Stimulated activated naive CD8-positive, alpha-beta T cell treated with anti-CD3 and anti-CD28 coated beads, Interleukin-15, amount 100 ng/mL, for 72 hours (primary cell): ENCODE measurements around the gene DNAJA3.

Source experiments
- ATAC-seq: fragments of 150-1000 bp; cut with Tn5 transposase; 2 replicates; pipeline ENCODE4 v1.10.0; 2021; ENCODE audit warnings: mild to moderate bottlenecking, moderate library complexity
- DNase-seq, 2 donors: peaks; one replicate each; pipeline ENCODE4 v3.0.0; 2021 to 2022
- H3K27ac Mint-ChIP-seq, 2 donors: one replicate each; pipeline ENCODE4 v1.8.0; 2022; ENCODE audit warnings: mild to moderate bottlenecking in 2 of 2, mixed read lengths in 2 of 2, moderate library complexity in 2 of 2
- H3K27me3 Mint-ChIP-seq: one replicate; pipeline ENCODE4 v1.8.0; 2022; ENCODE audit warnings: mixed read lengths
- H3K4me1 Mint-ChIP-seq: one replicate; pipeline ENCODE4 v1.8.0; 2022; ENCODE audit warnings: mild to moderate bottlenecking, mixed read lengths
- H3K4me3 Mint-ChIP-seq, 2 donors: one replicate each; pipeline ENCODE4 v1.8.0; 2022; ENCODE audit warnings: mild to moderate bottlenecking in 2 of 2, mixed read lengths in 2 of 2, moderate library complexity in 1 of 2
- H3K9me3 Mint-ChIP-seq, 2 donors: one replicate each; pipeline ENCODE4 v1.8.0; 2022; ENCODE audit warnings: mixed read lengths in 2 of 2

DNAJA3 gene

DNA sequence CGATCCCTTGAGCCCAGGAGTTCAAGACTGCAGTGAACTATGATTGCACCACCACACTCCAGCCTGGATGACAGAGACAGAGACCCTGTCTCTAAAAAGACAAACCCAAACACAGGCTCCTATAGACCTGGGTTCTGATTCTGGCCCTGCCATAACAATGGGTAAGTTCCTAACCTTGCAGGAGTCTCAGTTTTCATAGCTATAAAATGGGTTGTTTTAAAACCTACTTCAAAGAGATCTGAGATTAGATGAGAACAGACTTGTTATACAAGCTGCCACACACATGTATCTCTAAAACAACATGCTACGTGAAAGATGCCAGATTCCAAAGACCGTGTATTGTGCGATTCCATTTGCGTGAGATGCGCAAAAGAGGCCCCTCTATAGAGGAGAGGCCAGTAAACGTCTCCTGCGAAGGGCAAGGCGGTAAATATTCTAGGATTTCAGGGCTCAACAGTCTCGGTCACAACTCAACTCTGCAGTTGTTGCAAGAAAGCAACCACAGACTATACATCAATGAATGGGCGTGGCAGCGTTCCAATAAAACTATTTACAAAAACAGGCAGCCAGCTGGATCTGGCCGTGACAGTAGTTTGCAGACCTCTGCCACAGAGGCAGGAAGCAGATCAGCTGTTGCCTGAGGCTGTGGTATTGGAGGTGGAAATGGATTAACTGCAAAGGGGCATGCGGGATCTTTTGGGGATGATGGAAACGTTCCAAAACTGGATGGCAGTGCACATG is 15.2 kb upstream of the DNAJA3 start:
- Mint-ChIP-seq H3K27me3 (no peaks in the 10 kb centered on the region), H3K9me3 (no peaks in the 10 kb centered on the region), H3K4me3 (no peak overlapping the region), H3K27ac (peak overlapping the region in 1 of 2 donors; percentile 81), H3K4me1 (peaks cover 58% of the 10 kb centered on the region)
- ATAC-seq (no peak), DNase-seq (no peak)

DNA sequence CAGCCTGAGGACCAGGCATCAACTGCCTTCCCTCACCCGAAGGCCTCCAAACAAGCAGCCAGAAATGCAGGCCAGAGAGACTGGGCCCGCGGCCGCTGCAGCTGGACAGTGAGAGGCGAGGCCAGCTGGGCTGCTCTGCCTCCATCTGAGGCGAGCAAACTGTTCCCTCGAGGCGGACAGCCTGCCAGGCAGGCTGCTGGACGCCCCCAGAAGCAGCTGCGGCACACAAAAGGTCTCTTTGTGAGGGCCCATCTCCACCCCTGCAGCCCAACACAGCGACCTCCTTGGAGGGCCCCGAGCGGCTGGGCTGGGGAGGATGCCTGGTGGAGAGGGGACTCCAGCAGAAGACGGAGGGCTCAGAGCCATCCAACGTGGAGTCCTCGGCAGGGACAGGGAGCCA is 14.0 kb upstream of the DNAJA3 start:
- H3K27ac Mint-ChIP-seq = no peak overlapping the region
- ATAC-seq (no peak), DNase-seq (no peak)
- H3K27me3 Mint-ChIP-seq = no peaks in the 10 kb centered on the region
- H3K4me3 Mint-ChIP-seq = no peak overlapping the region
- H3K9me3 Mint-ChIP-seq = no peaks in the 10 kb centered on the region
- H3K4me1 Mint-ChIP-seq = peaks cover 62% of the 10 kb centered on the region

- Mint-ChIP-seq H3K9me3 (no peaks in the 10 kb centered on the region), H3K27me3 (no peaks in the 10 kb centered on the region), H3K4me1 (peaks cover 65% of the 10 kb centered on the region), H3K4me3 (no peak overlapping the region), H3K27ac (no peak overlapping the region)
- no peak for DNase-seq
- ATAC-seq = no peak
Measured at GRCh38 chr16:4412159-4412558, 13.5 kb upstream of the DNAJA3 start.

- no peak for DNase-seq
- no peaks in the 10 kb centered on the region for H3K27me3 Mint-ChIP-seq
- H3K9me3 Mint-ChIP-seq = no peaks in the 10 kb centered on the region
- H3K27ac Mint-ChIP-seq = no peak overlapping the region
- H3K4me3 Mint-ChIP-seq = peak overlapping the region in 1 of 2 donors; percentile 10
- peaks cover 65% of the 10 kb centered on the region for H3K4me1 Mint-ChIP-seq
- no peak for ATAC-seq
Measured at GRCh38 chr16:4412854-4413253, 12.8 kb upstream of the DNAJA3 start.

DNA sequence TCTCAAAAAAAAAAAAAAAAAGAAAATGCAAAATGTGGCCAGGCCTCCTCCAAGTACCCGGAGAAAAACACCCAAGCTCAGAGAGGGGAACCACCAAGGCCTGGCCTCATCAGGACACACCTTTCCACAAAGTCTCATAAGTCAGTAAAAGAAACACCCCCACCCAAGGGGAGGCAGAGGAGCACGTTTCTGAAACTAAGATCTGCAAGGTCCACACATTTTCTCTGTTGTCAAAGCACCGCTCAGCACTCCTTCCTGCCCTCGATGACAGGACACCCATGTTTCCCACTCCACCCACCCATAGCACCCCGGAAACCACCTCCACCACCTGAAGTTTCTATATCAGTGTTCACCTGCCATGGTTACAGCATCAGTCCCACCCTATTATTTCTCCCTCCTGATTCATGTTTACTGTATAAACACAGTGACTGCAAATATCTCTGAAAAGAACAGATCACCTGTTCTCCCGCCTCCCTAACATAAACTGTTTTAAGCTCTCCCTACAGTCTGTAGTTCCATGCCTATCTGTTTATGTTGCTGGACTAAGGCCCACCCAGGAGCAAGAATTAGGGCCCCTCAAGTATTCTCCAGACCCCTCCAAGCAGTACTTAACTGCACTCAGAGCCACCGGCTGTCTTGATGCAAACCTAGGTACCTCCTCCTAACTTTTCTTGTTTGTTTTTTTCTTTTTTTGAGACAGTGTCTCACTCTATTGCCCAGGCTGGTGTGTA is 11.3 kb upstream of the DNAJA3 start:
- H3K4me3 Mint-ChIP-seq = peak overlapping the region; percentile 87

DNA sequence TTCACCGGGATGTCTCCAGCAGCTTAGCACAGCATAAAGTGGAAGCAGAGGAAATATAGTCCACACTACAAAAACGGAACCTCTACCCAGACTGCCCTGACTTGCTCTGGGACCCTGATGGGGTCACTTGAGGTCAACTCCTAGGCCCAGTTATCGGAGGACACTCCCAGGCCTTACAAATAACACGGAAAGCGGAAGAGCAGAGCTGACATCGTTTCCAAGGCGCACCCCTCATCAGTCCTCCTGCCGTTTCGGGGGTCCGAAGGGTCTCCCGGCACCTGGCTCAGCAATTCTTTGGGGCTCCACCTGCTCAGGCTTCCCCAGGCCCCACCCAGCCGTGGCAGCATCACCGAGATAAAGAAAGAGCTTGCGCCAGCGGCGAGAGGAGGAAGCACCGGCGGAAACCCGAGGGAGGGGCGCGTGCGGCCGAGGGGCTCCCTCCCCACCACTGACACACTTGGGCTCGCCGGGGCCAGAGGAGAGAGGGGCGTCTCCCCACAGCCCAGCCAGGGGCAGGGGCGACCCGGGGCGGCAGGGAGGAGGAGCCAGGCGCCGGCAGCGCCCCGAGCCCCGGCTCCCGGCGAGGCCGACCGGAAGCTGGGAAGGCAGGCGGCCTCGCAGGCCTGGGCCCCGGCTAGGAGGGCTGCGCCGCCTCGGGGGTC is 10.0 kb upstream of the DNAJA3 start:
- no peaks in the 10 kb centered on the region for H3K27me3 Mint-ChIP-seq
- no peaks in the 10 kb centered on the region for H3K9me3 Mint-ChIP-seq
- peaks cover 52% of the 10 kb centered on the region for H3K4me1 Mint-ChIP-seq
- DNase-seq (peak; percentile 64 to 76), ATAC-seq (peak; percentile 24)
- peak overlapping the region; percentile 87 for H3K4me3 Mint-ChIP-seq
- peak overlapping the region; percentile 98 for H3K27ac Mint-ChIP-seq

More for the DNA sequence above, 11.3 kb upstream of the DNAJA3 start:
- peaks cover 65% of the 10 kb centered on the region for H3K4me1 Mint-ChIP-seq
- peak overlapping the region; percentile 98 for H3K27ac Mint-ChIP-seq
- H3K27me3 Mint-ChIP-seq = no peaks in the 10 kb centered on the region
- peak; percentile 82 to 94 for DNase-seq
- peak; percentile 85 for ATAC-seq
- no peaks in the 10 kb centered on the region for H3K9me3 Mint-ChIP-seq

DNA sequence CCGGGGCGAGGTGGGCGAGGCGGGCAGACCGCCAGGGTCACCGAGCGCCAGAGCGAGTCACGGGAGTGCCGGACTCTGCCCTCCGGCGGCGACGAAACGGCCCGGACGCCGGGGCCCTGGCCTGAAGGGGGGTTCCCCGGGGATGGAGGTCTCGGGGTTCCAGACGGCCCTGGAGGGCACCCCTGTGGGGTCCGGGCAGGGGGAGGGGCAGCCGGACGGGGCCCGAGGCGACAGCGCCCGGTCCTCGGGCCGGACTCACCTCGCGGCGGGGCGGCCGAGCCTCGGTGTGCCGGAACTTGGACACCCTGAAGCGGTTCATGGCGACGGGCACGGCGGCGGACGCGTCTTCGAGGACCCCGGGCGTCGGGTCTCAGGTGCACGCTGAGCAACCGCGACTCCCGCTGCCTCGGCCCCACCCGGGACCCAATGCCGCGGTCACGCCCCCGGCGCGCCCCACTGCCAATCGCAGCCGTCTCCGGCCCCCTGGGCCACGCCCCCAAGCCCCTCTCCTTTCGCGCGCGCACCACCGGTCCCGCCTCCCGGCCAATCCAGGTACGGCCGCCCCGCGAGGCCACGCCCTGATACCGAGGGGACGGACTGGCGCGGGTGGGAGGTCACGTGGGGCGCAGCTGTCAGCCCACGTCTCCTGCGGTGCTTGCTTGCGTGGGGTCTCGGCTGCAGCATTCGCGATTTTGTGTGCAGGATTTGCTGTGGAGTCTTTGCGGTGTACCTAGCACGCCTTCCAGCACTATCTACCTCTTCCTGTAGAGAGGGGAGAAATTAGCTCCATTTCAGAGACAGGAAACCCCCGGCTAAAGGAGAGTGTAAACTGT is 9.3 kb upstream of the DNAJA3 start, which contains the start of gene CORO7:
CORO7 (minus strand) TSS at position 397 of the 833 bp plus-strand sequence; CDS start at position 319, 78 bp downstream.
- ATAC-seq (peak; percentile 73), DNase-seq (peak; percentile 98 to 99)
- peaks cover 46% of the 10 kb centered on the region for H3K4me1 Mint-ChIP-seq
- no peaks in the 10 kb centered on the region for H3K9me3 Mint-ChIP-seq
- peak within 1 kb of the TSS; percentile 87 for H3K4me3 Mint-ChIP-seq
- no peaks in the 10 kb centered on the region for H3K27me3 Mint-ChIP-seq
- H3K27ac Mint-ChIP-seq = peak within 1 kb of the TSS; percentile 98

GRCh38 chr16:4419402-4419959 is 6.2 kb upstream of the DNAJA3 start:
- Mint-ChIP-seq H3K9me3 (no peaks in the 10 kb centered on the region), H3K4me1 (peaks cover 26% of the 10 kb centered on the region), H3K4me3 (no peak overlapping the region), H3K27me3 (no peaks in the 10 kb centered on the region), H3K27ac (no peak overlapping the region)
- no peak for ATAC-seq
- DNase-seq = no peak

GRCh38 chr16:4420505-4421105 is 5.1 kb upstream of the DNAJA3 start:
- no peaks in the 10 kb centered on the region for H3K9me3 Mint-ChIP-seq
- H3K4me1 Mint-ChIP-seq = peaks cover 21% of the 10 kb centered on the region
- H3K4me3 Mint-ChIP-seq = no peak overlapping the region
- no peak for ATAC-seq
- no peaks in the 10 kb centered on the region for H3K27me3 Mint-ChIP-seq
- no peak for DNase-seq
- H3K27ac Mint-ChIP-seq = no peak overlapping the region

DNA sequence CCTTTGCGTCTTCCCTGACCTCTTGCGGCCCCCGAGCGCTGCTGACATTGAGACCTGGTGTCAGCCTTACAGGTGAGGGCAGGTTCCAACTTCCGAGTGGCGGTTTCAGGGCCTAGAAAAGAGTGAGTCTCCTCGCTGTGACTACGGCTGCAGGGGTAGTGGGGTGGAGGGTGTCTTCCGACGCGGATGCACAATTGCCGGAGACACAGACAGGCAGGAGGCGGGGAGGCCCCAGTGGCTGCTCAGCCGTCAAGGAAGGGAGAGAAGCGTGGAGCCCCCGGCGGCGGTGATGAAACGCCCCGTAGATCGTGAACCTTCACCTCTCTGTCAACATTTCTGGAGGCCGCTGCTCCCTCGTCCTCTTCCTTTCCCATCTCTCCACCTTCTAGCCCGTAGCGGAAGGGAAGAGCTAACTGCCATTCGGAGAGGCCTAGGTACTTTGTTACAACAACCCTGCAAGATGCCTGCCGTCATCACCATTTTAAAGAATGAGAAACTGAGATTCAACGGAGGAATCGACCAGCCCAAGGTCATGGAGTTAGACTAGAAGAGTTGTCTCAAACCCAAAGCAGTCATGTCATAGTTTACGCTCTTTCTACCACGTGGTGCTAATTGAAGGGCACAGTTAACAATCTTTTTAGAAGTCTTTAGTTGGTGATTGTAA is 485 bp downstream of the DNAJA3 start:
- H3K27ac Mint-ChIP-seq = peak overlapping the region; percentile 100
- ATAC-seq (peak; percentile 59), DNase-seq (no peak)
- no peaks in the 10 kb centered on the region for H3K27me3 Mint-ChIP-seq
- H3K4me1 Mint-ChIP-seq = peaks cover 50% of the 10 kb centered on the region
- peak overlapping the region; percentile 97 to 98 for H3K4me3 Mint-ChIP-seq
- H3K9me3 Mint-ChIP-seq = no peaks in the 10 kb centered on the region

- Mint-ChIP-seq H3K4me1 (peaks cover 52% of the 10 kb centered on the region), H3K9me3 (no peaks in the 10 kb centered on the region)
Measured at GRCh38 chr16:4426722-4427372, 1.2 kb downstream of the DNAJA3 start.

DNA sequence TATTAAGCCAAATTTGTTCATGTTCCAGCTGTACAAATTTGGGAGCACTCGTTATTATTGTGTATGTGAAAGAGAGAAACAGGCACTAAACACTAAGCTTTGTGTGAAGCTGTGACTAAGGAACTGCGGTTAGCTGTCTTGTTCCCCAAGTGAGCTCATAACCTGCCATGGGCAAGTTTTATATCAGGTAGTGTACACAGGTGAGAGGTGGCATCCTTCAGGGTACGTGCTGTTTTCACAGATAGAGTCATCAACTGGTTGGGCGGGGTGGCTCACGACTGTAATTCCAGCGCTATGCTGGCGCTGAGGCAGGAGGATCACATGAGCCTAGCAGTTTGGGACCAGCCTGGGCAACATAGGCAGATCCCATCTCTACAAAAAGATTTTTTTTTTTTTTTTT is 2.8 kb downstream of the DNAJA3 start:
- Mint-ChIP-seq H3K27ac (peak overlapping the region in 1 of 2 donors; percentile 61), H3K9me3 (no peaks in the 10 kb centered on the region), H3K4me1 (peaks cover 54% of the 10 kb centered on the region), H3K27me3 (no peaks in the 10 kb centered on the region), H3K4me3 (peak overlapping the region in 1 of 2 donors; percentile 25)
- ATAC-seq (no peak), DNase-seq (no peak)

More at GRCh38 chr16:4426722-4427372, 1.2 kb downstream of the DNAJA3 start:
- H3K27ac Mint-ChIP-seq = peak overlapping the region; percentile 100
- peak overlapping the region; percentile 97 to 98 for H3K4me3 Mint-ChIP-seq
- DNase-seq (no peak), ATAC-seq (no peak)
- H3K27me3 Mint-ChIP-seq = no peaks in the 10 kb centered on the region

- Mint-ChIP-seq H3K27ac (peak overlapping the region in 1 of 2 donors; percentile 57), H3K27me3 (no peaks in the 10 kb centered on the region)
- no peak for ATAC-seq
Measured at GRCh38 chr16:4431023-4431422, 5.4 kb downstream of the DNAJA3 start.

GRCh38 chr16:4433228-4433627 is 7.6 kb downstream of the DNAJA3 start:
- Mint-ChIP-seq H3K4me1 (peaks cover 37% of the 10 kb centered on the region), H3K9me3 (no peaks in the 10 kb centered on the region), H3K27ac (peak overlapping the region; percentile 52 to 64), H3K4me3 (no peak overlapping the region), H3K27me3 (no peaks in the 10 kb centered on the region)
- DNase-seq = no peak
- no peak for ATAC-seq

More at GRCh38 chr16:4431023-4431422, 5.4 kb downstream of the DNAJA3 start:
- no peak for DNase-seq
- Mint-ChIP-seq H3K4me3 (no peak overlapping the region), H3K9me3 (no peaks in the 10 kb centered on the region), H3K4me1 (peaks cover 57% of the 10 kb centered on the region)
